Stimulated activated naive CD8-positive, alpha-beta T cell treated with anti-CD3 and anti-CD28 coated beads, Interleukin-15, amount 100 ng/mL, for 72 hours (primary cell): Measurements from ENCODE around the gene IGFBP3.

Experiments used
- ATAC-seq: fragments of 150-1000 bp; cut with Tn5 transposase; 2 replicates; pipeline ENCODE4 v1.10.0; 2021; ENCODE audit warnings: mild to moderate bottlenecking, moderate library complexity
- DNase-seq, 2 donors: peaks; one replicate each; pipeline ENCODE4 v3.0.0; 2021 to 2022
- H3K27ac Mint-ChIP-seq, 2 donors: one replicate each; pipeline ENCODE4 v1.8.0; 2022; ENCODE audit warnings: mild to moderate bottlenecking in 2 of 2, mixed read lengths in 2 of 2, moderate library complexity in 2 of 2
- H3K27me3 Mint-ChIP-seq: one replicate; pipeline ENCODE4 v1.8.0; 2022; ENCODE audit warnings: mixed read lengths
- H3K4me1 Mint-ChIP-seq: one replicate; pipeline ENCODE4 v1.8.0; 2022; ENCODE audit warnings: mild to moderate bottlenecking, mixed read lengths
- H3K4me3 Mint-ChIP-seq, 2 donors: one replicate each; pipeline ENCODE4 v1.8.0; 2022; ENCODE audit warnings: mild to moderate bottlenecking in 2 of 2, mixed read lengths in 2 of 2, moderate library complexity in 1 of 2
- H3K9me3 Mint-ChIP-seq, 2 donors: one replicate each; pipeline ENCODE4 v1.8.0; 2022; ENCODE audit warnings: mixed read lengths in 2 of 2

The IGFBP3 gene

GRCh38 chr7:45937862-45938261 is 16.8 kb upstream of the IGFBP3 start:
- Mint-ChIP-seq H3K9me3 (peaks cover 0 to 5% of the 10 kb centered on the region in 2 donors), H3K4me3 (no peak overlapping the region), H3K27ac (no peak overlapping the region), H3K4me1 (peaks cover 5% of the 10 kb centered on the region), H3K27me3 (no peaks in the 10 kb centered on the region)
- DNase-seq, result no peak
- ATAC-seq, result no peak

GRCh38 chr7:45937301-45937700 is 16.2 kb upstream of the IGFBP3 start:
- Mint-ChIP-seq H3K27ac (no peak overlapping the region), H3K4me3 (no peak overlapping the region), H3K27me3 (no peaks in the 10 kb centered on the region), H3K4me1 (peaks cover 5% of the 10 kb centered on the region), H3K9me3 (peaks cover 0 to 5% of the 10 kb centered on the region in 2 donors)
- no peak for DNase-seq
- ATAC-seq, result no peak

GRCh38 chr7:45930967-45931366 is 9.9 kb upstream of the IGFBP3 start:
- Mint-ChIP-seq H3K27me3 (no peaks in the 10 kb centered on the region), H3K4me3 (no peak overlapping the region), H3K9me3 (no peaks in the 10 kb centered on the region), H3K4me1 (no peaks in the 10 kb centered on the region), H3K27ac (no peak overlapping the region)
- ATAC-seq (no peak), DNase-seq (no peak)

- Mint-ChIP-seq H3K27ac (no peak overlapping the region), H3K27me3 (peaks cover 22% of the 10 kb centered on the region), H3K4me3 (no peak overlapping the region), H3K9me3 (no peaks in the 10 kb centered on the region), H3K4me1 (peaks cover 7% of the 10 kb centered on the region)
- ATAC-seq (no peak), DNase-seq (no peak)
Observed at GRCh38 chr7:45927721-45928120, 6.6 kb upstream of the IGFBP3 start.

- DNase-seq (no peak), ATAC-seq (no peak)
- H3K27ac Mint-ChIP-seq, result no peak overlapping the region
Observed at GRCh38 chr7:45924283-45924682, 3.2 kb upstream of the IGFBP3 start.

GRCh38 chr7:45923818-45924217 is 2.7 kb upstream of the IGFBP3 start:
- DNase-seq, result no peak
- no peak overlapping the region for H3K4me3 Mint-ChIP-seq
- peaks cover 56% of the 10 kb centered on the region for H3K27me3 Mint-ChIP-seq
- no peak overlapping the region for H3K27ac Mint-ChIP-seq
- ATAC-seq, result no peak
- H3K4me1 Mint-ChIP-seq, result peaks cover 32% of the 10 kb centered on the region
- no peaks in the 10 kb centered on the region for H3K9me3 Mint-ChIP-seq

More at GRCh38 chr7:45924283-45924682, 3.2 kb upstream of the IGFBP3 start:
- Mint-ChIP-seq H3K9me3 (no peaks in the 10 kb centered on the region), H3K27me3 (peaks cover 52% of the 10 kb centered on the region), H3K4me3 (no peak overlapping the region), H3K4me1 (peaks cover 32% of the 10 kb centered on the region)

GRCh38 chr7:45923290-45923689 is 2.2 kb upstream of the IGFBP3 start:
- DNase-seq (peak; percentile 55 to 66), ATAC-seq (peak; percentile 47)
- Mint-ChIP-seq H3K27me3 (peaks cover 56% of the 10 kb centered on the region), H3K4me3 (peak overlapping the region; percentile 66 to 68), H3K4me1 (peaks cover 32% of the 10 kb centered on the region), H3K9me3 (no peaks in the 10 kb centered on the region), H3K27ac (no peak overlapping the region)

- Mint-ChIP-seq H3K9me3 (no peaks in the 10 kb centered on the region), H3K27me3 (peaks cover 58% of the 10 kb centered on the region), H3K4me1 (peaks cover 32% of the 10 kb centered on the region), H3K4me3 (peak overlapping the region; percentile 66 to 68), H3K27ac (no peak overlapping the region)
- ATAC-seq (peak; percentile 72), DNase-seq (peak in 1 of 2 donors; percentile 23)
Observed at GRCh38 chr7:45922810-45923209, 1.7 kb upstream of the IGFBP3 start.

- ATAC-seq (no peak), DNase-seq (peak; percentile 24 to 30)
- Mint-ChIP-seq H3K9me3 (no peaks in the 10 kb centered on the region), H3K4me1 (peaks cover 32% of the 10 kb centered on the region), H3K27me3 (peaks cover 66% of the 10 kb centered on the region), H3K27ac (no peak overlapping the region), H3K4me3 (peak overlapping the region; percentile 66 to 68)
Observed at GRCh38 chr7:45921699-45922519, 837 bp upstream of the IGFBP3 start.

GRCh38 chr7:45921381-45921698 is 268 bp upstream of the IGFBP3 start:
- H3K4me1 Mint-ChIP-seq, result peaks cover 32% of the 10 kb centered on the region
- no peaks in the 10 kb centered on the region for H3K9me3 Mint-ChIP-seq
- H3K27ac Mint-ChIP-seq, result no peak overlapping the region
- no peak for ATAC-seq
- DNase-seq, result no peak
- peak overlapping the region; percentile 54 to 66 for H3K4me3 Mint-ChIP-seq
- peaks cover 68% of the 10 kb centered on the region for H3K27me3 Mint-ChIP-seq

- H3K9me3 Mint-ChIP-seq, result no peaks in the 10 kb centered on the region
- H3K27ac Mint-ChIP-seq, result peak overlapping the region in 1 of 2 donors; percentile 19
- peaks cover 38% of the 10 kb centered on the region for H3K4me1 Mint-ChIP-seq
- peak overlapping the region; percentile 60 to 78 for H3K4me3 Mint-ChIP-seq
- ATAC-seq (no peak), DNase-seq (no peak)
- peaks cover 77% of the 10 kb centered on the region for H3K27me3 Mint-ChIP-seq
Observed at GRCh38 chr7:45919993-45920459, 1.0 kb downstream of the IGFBP3 start.

GRCh38 chr7:45919231-45919784 is 1.8 kb downstream of the IGFBP3 start:
- Mint-ChIP-seq H3K4me1 (peaks cover 38% of the 10 kb centered on the region), H3K27me3 (peaks cover 71% of the 10 kb centered on the region), H3K9me3 (no peaks in the 10 kb centered on the region), H3K4me3 (no peak overlapping the region), H3K27ac (no peak overlapping the region)
- ATAC-seq, result no peak
- no peak for DNase-seq

GRCh38 chr7:45918556-45918955 is 2.5 kb downstream of the IGFBP3 start:
- Mint-ChIP-seq H3K27me3 (peaks cover 65% of the 10 kb centered on the region), H3K4me1 (peaks cover 38% of the 10 kb centered on the region), H3K27ac (no peak overlapping the region), H3K9me3 (no peaks in the 10 kb centered on the region), H3K4me3 (no peak overlapping the region)
- DNase-seq, result no peak
- ATAC-seq, result no peak

- peaks cover 31% of the 10 kb centered on the region for H3K4me1 Mint-ChIP-seq
- no peak overlapping the region for H3K27ac Mint-ChIP-seq
- peaks cover 65% of the 10 kb centered on the region for H3K27me3 Mint-ChIP-seq
- H3K4me3 Mint-ChIP-seq, result no peak overlapping the region
- no peaks in the 10 kb centered on the region for H3K9me3 Mint-ChIP-seq
- peak; percentile 72 to 75 for DNase-seq
- peak; percentile 57 for ATAC-seq
Observed at GRCh38 chr7:45917658-45918057, 3.4 kb downstream of the IGFBP3 start.

- H3K4me1 Mint-ChIP-seq, result peaks cover 25% of the 10 kb centered on the region
- ATAC-seq, result no peak
- no peaks in the 10 kb centered on the region for H3K9me3 Mint-ChIP-seq
- H3K4me3 Mint-ChIP-seq, result no peak overlapping the region
- no peak overlapping the region for H3K27ac Mint-ChIP-seq
- H3K27me3 Mint-ChIP-seq, result peaks cover 60% of the 10 kb centered on the region
- no peak for DNase-seq
Observed at GRCh38 chr7:45917064-45917463, 4.0 kb downstream of the IGFBP3 start.

- no peak for ATAC-seq
- peaks cover 16% of the 10 kb centered on the region for H3K4me1 Mint-ChIP-seq
Observed at GRCh38 chr7:45915606-45916005, 5.5 kb downstream of the IGFBP3 start.

More at GRCh38 chr7:45915606-45916005, 5.5 kb downstream of the IGFBP3 start:
- H3K27me3 Mint-ChIP-seq, result peaks cover 58% of the 10 kb centered on the region
- DNase-seq, result no peak
- H3K27ac Mint-ChIP-seq, result no peak overlapping the region
- H3K9me3 Mint-ChIP-seq, result no peaks in the 10 kb centered on the region
- no peak overlapping the region for H3K4me3 Mint-ChIP-seq
